Activated CD8-positive, alpha-beta memory T cell treated with anti-CD3 and anti-CD28 coated beads for 1 hour (primary cell): ENCODE measurements around the gene KRTAP10-1.

ENCODE experiments used
- DNase-seq, 2 donors: peaks; one replicate each; pipeline ENCODE4 v3.0.0-alpha.2; 2020; ENCODE audit warnings: low read depth in 1 of 2; ENCODE audit errors: extremely low read depth in 1 of 2

Gene KRTAP10-1

GRCh38 chr21:44518686-44519085, 21.3 kb downstream of the KRTAP10-1 start:
- no peak for DNase-seq

GRCh38 chr21:44517175-44517899, 22.7 kb downstream of the KRTAP10-1 start:
- no peak for DNase-seq

- DNase-seq = no peak
Measured at GRCh38 chr21:44516828-44517174, 23.2 kb downstream of the KRTAP10-1 start.

- DNase-seq = no peak
Measured at GRCh38 chr21:44516342-44516741, 23.7 kb downstream of the KRTAP10-1 start.

GRCh38 chr21:44515359-44516165, 24.4 kb downstream of the KRTAP10-1 start:
- DNase-seq = no peak

- DNase-seq = no peak
Measured at GRCh38 chr21:44514746-44515358, 25.1 kb downstream of the KRTAP10-1 start.

GRCh38 chr21:44514218-44514520, 25.8 kb downstream of the KRTAP10-1 start:
- DNase-seq = no peak

GRCh38 chr21:44513389-44514217, 26.4 kb downstream of the KRTAP10-1 start:
- DNase-seq = no peak

GRCh38 chr21:44512496-44513388, 27.3 kb downstream of the KRTAP10-1 start:
- no peak for DNase-seq

- DNase-seq = no peak
Measured at GRCh38 chr21:44511938-44512275, 28.1 kb downstream of the KRTAP10-1 start.

GRCh38 chr21:44511219-44511937, 28.6 kb downstream of the KRTAP10-1 start:
- no peak for DNase-seq

- DNase-seq = peak; percentile 49 to 82
Measured at GRCh38 chr21:44510508-44511218, 29.3 kb downstream of the KRTAP10-1 start.

- DNase-seq = no peak
Measured at GRCh38 chr21:44510109-44510507, 29.9 kb downstream of the KRTAP10-1 start.

- no peak for DNase-seq
Measured at GRCh38 chr21:44509539-44509938, 30.5 kb downstream of the KRTAP10-1 start.

- no peak for DNase-seq
Measured at GRCh38 chr21:44508711-44509445, 31.1 kb downstream of the KRTAP10-1 start.

- DNase-seq = no peak
Measured at GRCh38 chr21:44508426-44508710, 31.6 kb downstream of the KRTAP10-1 start.

- no peak for DNase-seq
Measured at GRCh38 chr21:44507673-44508425, 32.1 kb downstream of the KRTAP10-1 start.
